ENCODE results near the gene FAM222A. TPM values are rescaled to one million over a fixed set of nuclear protein-coding genes. Genes with fewer than 3 reads are reported as not detected.

The FAM222A gene
- total RNA-seq, 1 donor = 0.54 TPM

DNA sequence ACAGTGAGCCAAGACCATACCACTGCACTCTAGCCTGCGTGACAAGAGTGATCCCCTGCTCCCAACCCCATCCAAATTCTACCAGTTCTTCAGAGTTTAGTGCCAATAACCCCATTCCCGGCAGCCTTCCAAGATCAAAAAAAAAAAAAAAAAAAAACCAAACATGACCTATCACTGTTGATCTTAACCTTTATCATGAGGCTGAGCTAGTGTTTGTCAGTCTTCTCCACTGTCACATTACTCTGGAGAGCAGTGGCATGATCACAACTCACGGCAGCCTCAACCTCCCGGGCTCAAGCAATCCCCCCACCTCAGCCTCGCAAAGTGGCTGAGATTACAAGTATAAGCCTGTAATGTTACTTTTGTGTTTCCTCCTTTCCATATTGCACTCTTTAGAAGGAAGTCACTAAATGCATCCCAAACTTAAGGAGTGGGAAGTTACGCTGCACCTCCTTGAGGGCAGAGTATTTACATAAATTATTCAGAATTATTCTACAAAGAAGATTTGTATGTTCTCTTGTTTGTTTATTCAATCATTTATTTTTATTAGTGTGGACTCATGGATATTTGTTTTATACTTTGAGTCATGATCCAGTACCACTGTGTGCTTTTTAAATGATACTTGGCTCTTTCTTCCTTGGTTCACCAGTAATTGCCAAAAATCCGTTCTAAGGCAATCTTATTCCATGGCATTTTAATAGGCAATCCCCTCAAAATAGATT, 31.5 kb upstream of the FAM222A start:
- TF ChIP-seq CTCF (IDR thresholded peaks at IDR 0.05; ENCODE audit: insufficient read depth, low read length) = no peak
- H3K4me3 ChIP-seq (ENCODE audit: low read depth, low read length) = no peak overlapping the region
- no peak for DNase-seq (ENCODE audit: low read depth)

- DNase-seq (ENCODE audit: low read depth) = no peak
- H3K4me3 ChIP-seq (ENCODE audit: low read depth, low read length) = no peak overlapping the region
- no peak for TF ChIP-seq CTCF (IDR thresholded peaks at IDR 0.05; ENCODE audit: insufficient read depth, low read length)
Observed at GRCh38 chr12:109682708-109683060, 30.9 kb upstream of the FAM222A start.

- H3K4me3 ChIP-seq (ENCODE audit: low read depth, low read length) = no peak overlapping the region
- no peak for DNase-seq (ENCODE audit: low read depth)
- TF ChIP-seq CTCF (IDR thresholded peaks at IDR 0.05; ENCODE audit: insufficient read depth, low read length) = no peak
Observed at GRCh38 chr12:109683316-109683715, 30.3 kb upstream of the FAM222A start.

GRCh38 chr12:109685574-109686447, 27.8 kb upstream of the FAM222A start:
- H3K4me3 ChIP-seq (ENCODE audit: low read depth, low read length) = no peak overlapping the region
- no peak for DNase-seq (ENCODE audit: low read depth)
- TF ChIP-seq CTCF (IDR thresholded peaks at IDR 0.05; ENCODE audit: insufficient read depth, low read length) = no peak

DNA sequence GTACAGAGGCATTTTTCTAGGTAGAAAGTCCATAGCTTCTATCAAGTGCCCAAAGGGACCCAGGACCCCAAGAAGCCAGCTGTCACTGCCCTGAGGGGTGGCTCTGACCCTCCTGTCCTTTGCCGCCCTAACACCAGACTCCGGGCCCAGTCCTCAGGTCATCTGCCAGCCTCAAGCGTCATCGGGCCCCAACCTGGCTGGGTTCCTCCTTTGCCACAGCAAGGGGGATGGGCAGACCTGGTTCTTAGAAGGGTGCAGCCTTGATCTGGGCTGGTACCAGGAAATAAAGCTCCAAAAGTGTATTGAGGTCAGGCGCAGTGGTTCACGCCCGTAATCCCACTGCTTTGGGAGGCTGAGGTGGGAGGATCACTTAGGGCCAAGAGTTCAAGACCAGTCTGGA, 27.1 kb upstream of the FAM222A start:
- TF ChIP-seq CTCF (IDR thresholded peaks at IDR 0.05; ENCODE audit: insufficient read depth, low read length) = no peak
- H3K4me3 ChIP-seq (ENCODE audit: low read depth, low read length) = no peak overlapping the region

GRCh38 chr12:109687250-109687649, 26.4 kb upstream of the FAM222A start:
- no peak overlapping the region for H3K4me3 ChIP-seq (ENCODE audit: low read depth, low read length)
- TF ChIP-seq CTCF (IDR thresholded peaks at IDR 0.05; ENCODE audit: insufficient read depth, low read length) = no peak
- DNase-seq (ENCODE audit: low read depth) = no peak

More for the DNA sequence above, 27.1 kb upstream of the FAM222A start:
- no peak for DNase-seq (ENCODE audit: low read depth)

Data from fibroblast of the aortic adventitia (primary cell).